SK-N-SH treated with all-trans-retinoic acid at 6 μM for 48 hours (cell line): ENCODE data around the gene COMMD10.

Experiments used
- ATAC-seq: fragments of 200-7000 bp; cut with Tn5 transposase; 3 replicates; pipeline ENCODE4 v1.9.1; 2020; ENCODE audit warnings: mild to moderate bottlenecking, moderate library complexity
- ARNTL ChIP-seq: fragments of 450-650 bp; formaldehyde crosslinking; IDR thresholded peaks from 2 replicates; pipeline ENCODE4 v1.5.0; 2020; ENCODE audit warnings: low read depth, mild to moderate bottlenecking, moderate library complexity, borderline replicate concordance
- BACH2 ChIP-seq: fragments of 250-450 bp; sonication (Bioruptor Pico); IDR thresholded peaks from 2 replicates; pipeline ENCODE4 v1.9.0; 2021; ENCODE audit warnings: mild to moderate bottlenecking, borderline replicate concordance
- CREB5 ChIP-seq: fragments of 250-450 bp; sonication (Bioruptor Pico); IDR thresholded peaks from 2 replicates; pipeline ENCODE4 v1.5.1; 2020; ENCODE audit warnings: low read depth, mild to moderate bottlenecking, moderate library complexity
- CSDC2 ChIP-seq: fragments of 250-450 bp; sonication (Bioruptor Pico); IDR thresholded peaks from 2 replicates; pipeline ENCODE4 v1.5.0; 2020; ENCODE audit warnings: mild to moderate bottlenecking, moderate library complexity
- ESRRG ChIP-seq: fragments of 250-450 bp; sonication (Bioruptor Pico); IDR thresholded peaks from 2 replicates; pipeline ENCODE4 v1.6.1; 2021; ENCODE audit warnings: mild to moderate bottlenecking
- GLIS3 ChIP-seq: fragments of 250-450 bp; sonication (Bioruptor Pico); IDR thresholded peaks from 2 replicates; pipeline ENCODE4 v1.5.0; 2020; ENCODE audit warnings: mild to moderate bottlenecking, moderate library complexity
- ISL1 ChIP-seq: fragments of 250-450 bp; sonication (Bioruptor Pico); IDR thresholded peaks from 2 replicates; pipeline ENCODE4 v2.1.2; 2022; ENCODE audit warnings: mild to moderate bottlenecking, moderate library complexity
- OSR1 ChIP-seq: fragments of 250-450 bp; sonication (Bioruptor Pico); IDR thresholded peaks from 2 replicates; pipeline ENCODE4 v1.8.0; 2022; ENCODE audit warnings: moderate library complexity, mild to moderate bottlenecking, inconsistent platforms
- PATZ1 ChIP-seq: fragments of 250-450 bp; sonication (Bioruptor Pico); IDR thresholded peaks from 2 replicates; pipeline ENCODE4 v1.8.0; 2020; ENCODE audit warnings: mild to moderate bottlenecking, moderate library complexity, borderline replicate concordance
- POU6F1 ChIP-seq: fragments of 250-450 bp; sonication (Bioruptor Pico); IDR thresholded peaks from 2 replicates; pipeline ENCODE4 v1.8.0; 2021; ENCODE audit warnings: low read depth, mild to moderate bottlenecking, moderate library complexity, borderline replicate concordance
- PPARA ChIP-seq: fragments of 250-450 bp; sonication (Bioruptor Pico); IDR thresholded peaks from 2 replicates; pipeline ENCODE4 v1.5.0; 2020; ENCODE audit warnings: mild to moderate bottlenecking, borderline replicate concordance
- RARB ChIP-seq: fragments of 250-450 bp; sonication (Bioruptor Pico); IDR thresholded peaks from 2 replicates; pipeline ENCODE4 v1.8.0; 2021; ENCODE audit warnings: mild to moderate bottlenecking, moderate library complexity
- SNAI2 ChIP-seq: fragments of 250-450 bp; sonication (Bioruptor Pico); IDR thresholded peaks from 2 replicates; pipeline ENCODE4 v1.5.0; 2020; ENCODE audit warnings: mild to moderate bottlenecking, moderate library complexity
- TSHZ2 ChIP-seq: fragments of 250-450 bp; sonication (Bioruptor Pico); IDR thresholded peaks from 2 replicates; pipeline ENCODE4 v1.5.0; 2020; ENCODE audit warnings: mild to moderate bottlenecking, moderate library complexity
- ZC3H10 ChIP-seq: fragments of 250-450 bp; sonication (Bioruptor Pico); IDR thresholded peaks from 2 replicates; pipeline ENCODE4 v1.5.1; 2021; ENCODE audit warnings: mild to moderate bottlenecking, moderate library complexity
- ZFP3 ChIP-seq: fragments of 250-450 bp; sonication (Bioruptor Pico); IDR thresholded peaks from 2 replicates; pipeline ENCODE4 v1.5.0; 2020; ENCODE audit warnings: mild to moderate bottlenecking, moderate library complexity
- ZFP30 ChIP-seq: fragments of 450-650 bp; formaldehyde crosslinking; IDR thresholded peaks from 2 replicates; pipeline ENCODE4 v1.5.0; 2022; ENCODE audit warnings: mild to moderate bottlenecking, moderate library complexity
- ZNF565 ChIP-seq: fragments of 450-650 bp; formaldehyde crosslinking; conservative IDR thresholded peaks from 2 replicates; pipeline ENCODE4 v1.5.0; 2020; ENCODE audit warnings: low read depth, mild to moderate bottlenecking, moderate library complexity
- ZNF70 ChIP-seq: fragments of 450-650 bp; formaldehyde crosslinking; IDR thresholded peaks from 2 replicates; pipeline ENCODE4 v1.5.0; 2020; ENCODE audit warnings: mild to moderate bottlenecking, moderate library complexity
- ZNF8 ChIP-seq: fragments of 450-650 bp; formaldehyde crosslinking; IDR thresholded peaks from 2 replicates; pipeline ENCODE4 v1.5.0; 2020; ENCODE audit warnings: mild to moderate bottlenecking, moderate library complexity

The COMMD10 gene

GRCh38 chr5:116249648-116250047 is 164.8 kb downstream of the COMMD10 start:
- ATAC-seq: no peak
- TF ChIP-seq ISL1 (CRISPR knock-in tag) (peak; percentile 56), GLIS3 (CRISPR knock-in tag) (no peak)
- TF ChIP-seq, all 23 proteins: peak for 1

GRCh38 chr5:116256717-116257116 is 171.9 kb downstream of the COMMD10 start:
- TF ChIP-seq CSDC2 (CRISPR knock-in tag): no peak
- no peak for TF ChIP-seq ZNF70 (CRISPR knock-in tag)
- no peak for TF ChIP-seq TSHZ2 (CRISPR knock-in tag)
- no peak for TF ChIP-seq GLIS3 (CRISPR knock-in tag)
- TF ChIP-seq ZNF565 (CRISPR knock-in tag): no peak
- TF ChIP-seq BACH2 (CRISPR knock-in tag): no peak
- TF ChIP-seq PPARA (CRISPR knock-in tag): no peak
- TF ChIP-seq SNAI2: no peak
- ATAC-seq: no peak

GRCh38 chr5:116265471-116265870 is 180.6 kb downstream of the COMMD10 start:
- no peak for ATAC-seq
- TF ChIP-seq PATZ1 (no peak), GLIS3 (CRISPR knock-in tag) (no peak), ZNF70 (CRISPR knock-in tag) (no peak), ZNF565 (CRISPR knock-in tag) (no peak), ZNF8 (no peak), CSDC2 (CRISPR knock-in tag) (no peak), RARB (no peak), POU6F1 (CRISPR knock-in tag) (no peak), ESRRG (no peak), ARNTL (no peak), BACH2 (CRISPR knock-in tag) (no peak)

GRCh38 chr5:116271446-116272025 is 186.7 kb downstream of the COMMD10 start:
- ATAC-seq: no peak
- no peak for TF ChIP-seq ZNF565 (CRISPR knock-in tag)
- no peak for TF ChIP-seq ZFP3 (CRISPR knock-in tag)
- no peak for TF ChIP-seq TSHZ2 (CRISPR knock-in tag)
- no peak for TF ChIP-seq ISL1 (CRISPR knock-in tag)
- TF ChIP-seq RARB: no peak
- TF ChIP-seq OSR1 (CRISPR knock-in tag): no peak
- no peak for TF ChIP-seq ESRRG
- TF ChIP-seq POU6F1 (CRISPR knock-in tag): no peak
- no peak for TF ChIP-seq BACH2 (CRISPR knock-in tag)
- TF ChIP-seq GLIS3 (CRISPR knock-in tag): no peak
- TF ChIP-seq ZFP30 (CRISPR knock-in tag): no peak
- TF ChIP-seq ARNTL: no peak
- no peak for TF ChIP-seq ZC3H10 (CRISPR knock-in tag)
- TF ChIP-seq CREB5: no peak
